Kidney glomerular epithelial cell (primary cell): ENCODE measurements around the gene SPRYD3.
"Not testable (repeated sequence)": the region's sequence is repeated elsewhere in the genome, so short reads cannot be mapped to it uniquely, and the experiment has no call there.

Source experiments
- DNase-seq: peaks from one replicate; lab custom pipeline; 2025; lab: John Stamatoyannopoulos, UW

SPRYD3 gene

GRCh38 chr12:53079226-53080117 is at the start of gene SPRYD3:
Gene SPRYD3, minus strand, starts transcription at chr12:53079390. Its CDS starts 57 bp downstream, at chr12:53079333.
- DNase-seq: peak; percentile 93

GRCh38 chr12:53127169-53127568 is 48.0 kb upstream of the SPRYD3 start:
- DNase-seq: no peak

DNA sequence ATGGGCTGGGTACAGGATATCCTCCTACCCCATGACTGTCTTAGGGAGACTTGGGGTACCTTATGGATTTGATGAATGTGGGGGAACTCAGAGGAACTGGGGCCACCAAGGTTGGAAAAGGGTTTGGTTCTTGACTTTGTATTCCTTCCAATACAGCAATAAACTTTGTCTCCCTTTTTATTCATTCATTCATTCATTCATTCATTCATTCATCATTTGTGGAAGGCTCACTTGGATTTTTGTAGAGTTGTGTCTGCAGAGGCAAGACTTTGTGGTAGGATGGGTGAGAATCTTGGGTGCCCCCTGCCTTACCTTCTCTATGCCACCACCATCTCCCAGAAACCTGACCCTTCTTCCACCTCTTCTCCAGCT is 45.1 kb upstream of the SPRYD3 start:
- DNase-seq: no peak

GRCh38 chr12:53123578-53124351 is 44.6 kb upstream of the SPRYD3 start:
- DNase-seq: peak; percentile 19

GRCh38 chr12:53122961-53123468 is 43.8 kb upstream of the SPRYD3 start:
- peak; percentile 12 for DNase-seq

DNA sequence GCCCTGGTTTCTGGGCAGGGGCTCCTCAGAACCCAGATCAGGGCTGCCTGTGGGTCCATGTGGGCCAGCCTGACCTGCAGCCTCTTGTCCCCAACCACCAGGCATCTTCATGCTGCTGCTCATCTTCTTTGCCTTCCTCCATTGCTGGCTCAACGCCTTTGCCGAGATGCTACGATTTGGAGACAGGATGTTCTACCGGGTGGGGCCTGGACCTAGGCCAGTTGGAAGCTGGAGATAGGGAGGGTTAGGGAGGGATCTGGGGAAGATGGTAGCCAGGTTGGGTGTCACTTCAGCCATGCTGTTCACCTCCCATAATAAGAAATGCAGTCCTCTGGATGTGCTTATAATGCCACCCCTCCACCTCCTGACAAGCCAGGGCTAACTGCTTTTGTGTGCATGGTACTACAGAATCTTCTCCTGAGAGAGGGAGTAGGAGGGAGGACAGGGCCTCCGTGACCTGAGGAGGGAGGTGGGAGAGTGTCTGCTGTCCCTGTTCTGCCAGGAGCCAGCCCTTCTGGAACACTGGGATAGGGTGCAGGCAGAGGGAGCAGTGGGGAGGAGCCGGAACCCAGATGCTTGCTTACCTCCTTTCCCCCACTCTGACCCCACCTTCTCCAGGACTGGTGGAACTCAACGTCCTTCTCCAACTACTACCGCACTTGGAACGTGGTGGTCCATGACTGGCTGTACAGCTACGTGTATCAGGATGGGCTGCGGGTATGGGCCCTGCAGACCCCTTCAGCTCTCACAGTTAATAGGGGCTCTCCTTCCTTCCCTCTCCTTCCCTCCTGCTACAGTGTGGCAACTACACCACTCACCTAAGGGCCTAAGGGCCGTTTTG is 41.7 kb upstream of the SPRYD3 start:
- no peak for DNase-seq

GRCh38 chr12:53118751-53119300 is 39.6 kb upstream of the SPRYD3 start:
- no peak for DNase-seq

DNA sequence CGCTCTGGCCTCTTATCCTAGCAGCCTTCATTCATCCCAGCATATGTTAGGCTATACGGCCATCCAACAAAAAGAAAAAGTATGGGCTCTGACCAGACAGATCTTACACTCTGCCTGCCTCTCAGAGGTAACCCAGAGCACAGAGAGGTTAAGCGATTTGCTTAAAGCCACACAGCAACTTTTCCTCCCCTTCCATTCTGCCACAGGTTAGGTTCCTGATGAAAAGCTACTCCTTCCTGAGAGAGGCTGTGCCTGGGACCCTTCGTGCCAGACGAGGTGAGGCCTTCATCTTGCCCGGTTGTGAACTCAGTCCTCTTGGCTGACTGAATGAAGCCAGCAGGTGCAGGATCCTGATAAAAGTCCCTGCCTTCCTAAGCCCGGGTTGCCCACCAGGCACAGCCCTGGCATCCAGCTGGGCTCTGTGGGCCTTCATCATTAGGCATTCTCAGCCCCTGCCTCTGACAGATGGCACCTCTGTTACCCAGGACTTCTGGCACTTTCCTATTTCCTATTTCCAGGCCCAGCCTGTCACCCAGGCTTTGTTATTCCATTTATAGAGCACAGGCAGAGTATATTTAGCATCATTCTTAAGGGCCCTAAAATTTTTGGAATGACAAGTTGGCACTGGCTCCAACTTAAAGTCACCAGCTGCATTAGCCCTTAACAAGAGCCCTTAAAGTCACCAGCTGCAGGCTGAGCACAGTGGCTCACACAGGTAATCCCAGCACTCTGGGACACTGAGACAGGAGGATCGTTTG is 36.9 kb upstream of the SPRYD3 start:
- no peak for DNase-seq

DNA sequence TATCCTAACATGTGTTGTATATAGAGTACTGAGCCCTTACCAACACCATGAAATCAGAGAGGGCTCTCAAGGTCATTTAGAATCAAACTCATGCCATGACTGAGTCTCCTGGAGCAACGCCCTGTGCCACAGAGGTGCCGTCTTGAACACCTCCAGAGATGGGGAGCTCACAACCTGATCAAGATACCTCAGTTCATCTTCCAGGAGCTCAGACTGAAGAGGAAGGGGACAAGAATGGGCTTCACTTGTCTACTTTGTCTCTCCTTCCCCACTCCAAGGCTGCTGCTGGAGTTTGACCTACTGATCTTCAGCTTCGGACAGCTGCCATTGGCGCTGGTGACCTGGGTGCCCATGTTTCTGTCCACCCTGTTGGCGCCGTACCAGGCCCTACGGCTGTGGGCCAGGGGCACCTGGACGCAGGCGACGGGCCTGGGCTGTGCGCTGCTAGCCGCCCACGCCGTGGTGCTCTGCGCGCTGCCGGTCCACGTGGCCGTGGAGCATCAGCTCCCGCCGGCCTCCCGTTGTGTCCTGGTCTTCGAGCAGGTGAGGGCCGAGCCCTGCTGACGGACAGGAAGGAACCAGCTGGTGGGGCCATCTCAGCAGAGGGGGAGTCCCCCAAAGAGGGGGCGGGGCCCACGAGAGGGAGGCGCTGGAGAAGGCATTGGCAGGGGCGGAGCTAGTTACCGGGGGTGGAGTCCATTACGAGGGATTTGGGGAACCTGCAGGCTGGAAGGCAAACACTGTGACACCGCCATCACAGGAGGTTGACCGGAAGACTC is 36.1 kb upstream of the SPRYD3 start:
- no peak for DNase-seq

DNA sequence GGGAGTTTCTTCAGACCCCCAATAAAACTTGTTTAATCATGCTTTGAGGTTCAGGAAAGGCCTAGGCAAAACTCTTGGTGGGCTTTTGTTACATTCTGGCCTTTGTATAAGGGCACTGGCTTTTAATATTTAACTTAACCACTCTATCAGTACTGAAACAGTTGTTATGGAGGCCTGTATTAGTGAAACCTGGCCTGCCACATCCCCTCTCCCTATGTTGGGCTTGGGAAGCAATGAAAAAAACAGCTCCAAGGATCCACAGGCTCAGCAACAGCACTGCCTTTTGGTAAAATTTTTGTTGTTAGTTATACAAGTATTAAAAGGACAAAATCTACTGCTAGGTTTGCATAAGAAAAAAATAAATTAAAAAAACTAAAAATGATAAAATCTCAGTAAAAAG is 34.8 kb upstream of the SPRYD3 start:
- DNase-seq: no peak

DNA sequence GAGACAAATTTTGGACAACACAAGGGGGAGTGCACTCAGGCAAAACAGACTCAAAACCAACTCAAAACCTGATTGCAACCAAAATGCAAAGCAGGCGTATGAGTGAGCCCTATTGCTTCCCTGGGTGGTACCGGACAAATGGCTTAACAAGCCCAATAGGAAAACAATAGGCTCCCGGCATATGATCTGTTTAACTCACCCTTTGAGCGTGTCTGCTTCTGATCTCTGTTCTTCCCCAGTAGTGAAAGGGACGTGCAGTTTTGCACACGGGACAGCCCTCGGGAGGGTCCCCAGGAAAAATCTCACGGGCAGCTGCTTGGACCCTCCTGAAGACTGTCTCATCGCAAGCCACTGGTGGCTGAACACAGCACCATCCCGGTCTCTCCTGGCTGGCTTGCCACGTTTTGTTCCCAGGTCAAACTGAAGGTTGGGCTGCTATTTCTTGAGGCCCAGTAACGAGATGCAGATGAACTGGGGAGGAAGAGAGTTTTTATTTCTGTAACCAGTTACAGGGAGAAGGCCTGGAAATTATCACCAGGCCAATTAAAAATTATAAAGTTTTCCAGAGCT is 34.0 kb upstream of the SPRYD3 start:
- DNase-seq: no peak

GRCh38 chr12:53112431-53112830 is 33.2 kb upstream of the SPRYD3 start:
- DNase-seq: not testable (repeated sequence)

- no peak for DNase-seq
Measured at GRCh38 chr12:53107122-53107521, 27.9 kb upstream of the SPRYD3 start.

GRCh38 chr12:53105712-53106439 is 26.7 kb upstream of the SPRYD3 start:
- no peak for DNase-seq

- no peak for DNase-seq
Measured at GRCh38 chr12:53105256-53105655, 26.1 kb upstream of the SPRYD3 start.

- no peak for DNase-seq
Measured at GRCh38 chr12:53103860-53104305, 24.7 kb upstream of the SPRYD3 start.

GRCh38 chr12:53102883-53103807 is 24.0 kb upstream of the SPRYD3 start, which contains the start of gene SOAT2:
Gene SOAT2, plus strand, starts transcription at chr12:53103486. Its CDS starts 92 bp downstream, at chr12:53103578.
- DNase-seq: no peak
